IMR-90 (cell line): ENCODE data around the gene RNU6-7. TPM values are rescaled to one million over a fixed set of nuclear protein-coding genes. Genes with fewer than 3 reads are reported as not detected.

ENCODE experiments used
- ATAC-seq: fragments of 200-7000 bp; cut with Tn5 transposase; 2 replicates; pipeline ENCODE4 v1.9.1; 2020; ENCODE audit warnings: low read depth, mild to moderate bottlenecking, moderate library complexity
- BruUV-seq: library from RNA; stranded (reverse); fragments of 400-500 nt; replicated peaks from 2 replicates; lab custom pipeline; 2021; lab: Mats Ljungman, UMichigan
- CTCF ChIA-PET: fragments of 300-600 bp; formaldehyde crosslinking; extraction: SDS; loops from one replicate; lab custom pipeline; 2021; ENCODE audit warnings: antibody characterized with exemption; lab: Yijun Ruan, JAX
- POLR2A ChIA-PET: fragments of 300-600 bp; sonication (Branson Sonifier 250); formaldehyde crosslinking; loops from one replicate; lab custom pipeline; 2022; ENCODE audit warnings: antibody characterized with exemption; ENCODE audit not compliant: unreplicated experiment; lab: Charles Lee
- DNase-seq: peaks from one replicate; pipeline ENCODE4 v3.0.0; 2013
- H2AFZ ChIP-seq: replicated peaks from 2 replicates; pipeline ENCODE3; 2013; ENCODE audit warnings: low read length, mild to moderate bottlenecking; ENCODE audit not compliant: poor library complexity
- H2AK5ac ChIP-seq: 2 replicates; pipeline ENCODE4 v1.6.1; 2013; ENCODE audit warnings: low read depth, low read length, inconsistent platforms
- H2AK9ac ChIP-seq: replicated peaks from 2 replicates; pipeline ENCODE3; 2013; ENCODE audit warnings: mild to moderate bottlenecking, low read depth, low read length, moderate library complexity; ENCODE audit not compliant: poor library complexity
- H2BK120ac ChIP-seq: 2 replicates; pipeline ENCODE4 v1.6.1; 2013; ENCODE audit warnings: low read depth, low read length, inconsistent platforms
- H2BK15ac ChIP-seq: 3 replicates; pipeline ENCODE4 v1.6.1; 2013; ENCODE audit warnings: low read depth, low read length, inconsistent platforms
- H2BK20ac ChIP-seq: 2 replicates; pipeline ENCODE4 v1.6.1; 2013; ENCODE audit warnings: low read depth, mild to moderate bottlenecking, inconsistent platforms, low read length, moderate library complexity
- H2BK5ac ChIP-seq: 2 replicates; pipeline ENCODE4 v1.6.1; 2013; ENCODE audit warnings: mild to moderate bottlenecking, low read depth, low read length, inconsistent platforms; ENCODE audit not compliant: poor library complexity, severe bottlenecking
- H3K14ac ChIP-seq: replicated peaks from 2 replicates; pipeline ENCODE4 v1.6.1; 2013; ENCODE audit warnings: low read depth, low read length, inconsistent platforms
- H3K18ac ChIP-seq: 2 replicates; pipeline ENCODE4 v1.6.1; 2013; ENCODE audit warnings: low read depth, low read length, control low read depth
- H3K23ac ChIP-seq: 2 replicates; pipeline ENCODE4 v1.6.1; 2013; ENCODE audit warnings: low read depth, low read length, inconsistent platforms
- H3K27ac ChIP-seq: 2 replicates; pipeline ENCODE4 v1.5.1; 2013; ENCODE audit warnings: mild to moderate bottlenecking, control low read depth, low read length; ENCODE audit not compliant: insufficient read depth
- H3K27me3 ChIP-seq: 2 replicates; pipeline ENCODE4 v1.6.1; 2013; ENCODE audit warnings: low read length; ENCODE audit not compliant: control insufficient read depth, insufficient read depth
- H3K36me3 ChIP-seq: 2 replicates; pipeline ENCODE4 v1.6.1; 2013; ENCODE audit warnings: low read length, mixed read lengths; ENCODE audit not compliant: control insufficient read depth, insufficient read depth
- H3K4ac ChIP-seq: 2 replicates; pipeline ENCODE4 v1.6.1; 2013; ENCODE audit warnings: low read depth, low read length, inconsistent platforms
- H3K4me1 ChIP-seq: 2 replicates; pipeline ENCODE4 v1.6.1; 2013; ENCODE audit warnings: low read length, mixed read lengths; ENCODE audit not compliant: control insufficient read depth, insufficient read depth
- H3K4me2 ChIP-seq: 2 replicates; pipeline ENCODE4 v1.6.1; 2013; ENCODE audit warnings: low read depth, mild to moderate bottlenecking, control low read depth, low read length, moderate library complexity
- H3K4me3 ChIP-seq: 2 replicates; pipeline ENCODE4 v1.5.1; 2013; ENCODE audit warnings: low read depth, mild to moderate bottlenecking, control low read depth, low read length, moderate library complexity; ENCODE audit not compliant: insufficient read depth
- H3K56ac ChIP-seq: 2 replicates; pipeline ENCODE4 v1.6.1; 2013; ENCODE audit warnings: low read length, inconsistent platforms; ENCODE audit not compliant: insufficient read depth; ENCODE audit errors: extremely low read depth
- H3K79me1 ChIP-seq, 2 experiments: 2 replicates each; pipeline ENCODE4 v1.6.1; 2013; ENCODE audit warnings: low read length in 2 of 2, inconsistent platforms in 1 of 2, low read depth in 1 of 2
- H3K9ac ChIP-seq: 2 replicates; pipeline ENCODE4 v1.6.1; 2013; ENCODE audit warnings: low read depth, low read length, control low read depth
- H3K9me1 ChIP-seq: 2 replicates; pipeline ENCODE4 v1.6.1; 2013; ENCODE audit warnings: low read length, inconsistent platforms; ENCODE audit not compliant: insufficient read depth
- H3K9me3 ChIP-seq: 2 replicates; pipeline ENCODE4 v1.6.1; 2013; ENCODE audit warnings: low read length; ENCODE audit not compliant: control insufficient read depth, insufficient read depth
- H4K20me1 ChIP-seq: 2 replicates; pipeline ENCODE4 v1.6.1; 2013; ENCODE audit warnings: low read length, inconsistent platforms; ENCODE audit not compliant: insufficient read depth
- H4K5ac ChIP-seq: 2 replicates; pipeline ENCODE4 v1.6.1; 2013; ENCODE audit warnings: mild to moderate bottlenecking, low read depth, low read length, control low read depth
- H4K8ac ChIP-seq, 2 experiments: 2 replicates each; pipeline ENCODE4 v1.6.1; 2013; ENCODE audit warnings: low read depth in 2 of 2, low read length in 2 of 2, control low read depth in 1 of 2, inconsistent platforms in 1 of 2
- H4K91ac ChIP-seq: 2 replicates; pipeline ENCODE4 v1.6.1; 2013; ENCODE audit warnings: low read depth, low read length, inconsistent platforms; ENCODE audit not compliant: insufficient read depth
- BHLHE40 ChIP-seq: fragments of 150-350 bp; IDR thresholded peaks from 2 replicates; pipeline ENCODE4 v1.6.1; 2016; ENCODE audit warnings: mild to moderate bottlenecking, low read depth, low read length
- CEBPB ChIP-seq: IDR thresholded peaks from 2 replicates; pipeline ENCODE4 v1.6.1; 2012; ENCODE audit warnings: low read depth, low read length, improper control_type of control experiment
- MAZ ChIP-seq: IDR thresholded peaks from 2 replicates; pipeline ENCODE4 v1.6.1; 2012; ENCODE audit warnings: low read depth, mild to moderate bottlenecking, low read length, improper control_type of control experiment, moderate library complexity, borderline replicate concordance
- MXI1 ChIP-seq: IDR thresholded peaks from 2 replicates; pipeline ENCODE4 v1.6.1; 2012; ENCODE audit warnings: low read depth, mild to moderate bottlenecking, low read length, moderate library complexity, borderline replicate concordance
- RCOR1 ChIP-seq: IDR thresholded peaks from 2 replicates; pipeline ENCODE4 v1.6.1; 2012; ENCODE audit warnings: mild to moderate bottlenecking, low read length, improper control_type of control experiment; ENCODE audit not compliant: insufficient replicate concordance
- RFX5 ChIP-seq: IDR thresholded peaks from 2 replicates; pipeline ENCODE4 v1.8.0; 2012; ENCODE audit warnings: low read depth, mild to moderate bottlenecking, low read length, moderate library complexity
- WGBS, 2 experiments: methylation state at CpG; one replicate each; pipeline versions ENCODE4 v1.1.5 to v1.1.7; 2013; ENCODE audit warnings: missing lambda C conversion rate in 2 of 2; ENCODE audit not compliant: insufficient read length in 1 of 2; ENCODE audit errors: extremely low coverage in 2 of 2; 5-methylcytosine and 5-hydroxymethylcytosine counted together
- dilution Hi-C: fragments of 300-500 bp; cut with HindIII; formaldehyde crosslinking; loops from one replicate; pipeline ENCODE4 v1.14.3; 2018; ENCODE audit warnings: low sequenced_read_pairs; ENCODE audit not compliant: unreplicated experiment
- in situ Hi-C: fragments of 300-500 bp; cut with MboI; formaldehyde crosslinking; loops from 3 replicates; pipeline ENCODE4 v1.14.3; 2019; ENCODE audit warnings: low sequenced_read_pairs, inconsistent platforms, mixed read lengths
- intact Hi-C: fragments of 100-400 bp; cut with micrococcal nuclease; formaldehyde crosslinking; loops from 2 replicates; pipeline ENCODE4 v1.10.0; 2022
- polyA plus RNA-seq, 3 experiments: library from polyadenylated mRNA; depleted of rRNA; stranded (reverse); fragments of >200 nt; gene quantifications; 2 replicates each; pipeline ENCODE4 v1.2.3, GENCODE V29; 2012; ENCODE audit warnings: low replicate concordance in 1 of 3
- total RNA-seq: library from RNA; depleted of rRNA; stranded (reverse); fragments of >200 nt; gene quantifications from 2 replicates; pipeline ENCODE4 v1.2.3, GENCODE V29; 2012

The RNU6-7 gene
- total and polyA plus RNA-seq, 2 of the 4 experiments (the other 2 are of a cell fraction): not detected

- no peak overlapping the region for H2BK20ac ChIP-seq
- H4K91ac ChIP-seq: no peak overlapping the region
- H3K18ac ChIP-seq: no peak overlapping the region
- no peak overlapping the region for H2AK9ac ChIP-seq
- no peak overlapping the region for H3K56ac ChIP-seq
- H2BK15ac ChIP-seq: no peak overlapping the region
- H2AK5ac ChIP-seq: no peak overlapping the region
- H3K36me3 ChIP-seq: no peaks in the 10 kb centered on the region
- intact Hi-C loops (no loop called here), in situ Hi-C loops (loop anchor here (25.0 kb wide), 1 partner anchor 309 kb away; no protein-coding TSS in a partner anchor), dilution Hi-C loops (no loop called here)
- H2AFZ ChIP-seq: no peak overlapping the region
- H2BK120ac ChIP-seq: no peak overlapping the region
- TF ChIP-seq MXI1 (no peak), CEBPB (no peak), MAZ (no peak), BHLHE40 (no peak), RCOR1 (no peak), RFX5 (no peak)
- no peak overlapping the region for H3K4me2 ChIP-seq
- H3K14ac ChIP-seq: no peak overlapping the region
- no peak overlapping the region for H2BK5ac ChIP-seq
- H3K79me1 ChIP-seq: no peaks in the 10 kb centered on the region
- H3K4me3 ChIP-seq: no peak overlapping the region
- no peaks in the 10 kb centered on the region for H3K9me1 ChIP-seq
- peaks cover 8% of the 10 kb centered on the region for H3K27me3 ChIP-seq
- ATAC-seq (no peak), DNase-seq (no peak)
- H4K8ac ChIP-seq: no peak overlapping the region
- no peaks in the 10 kb centered on the region for H3K4me1 ChIP-seq
- POLR2A ChIA-PET: no interaction called here
- H3K27ac ChIP-seq: no peak overlapping the region
- H4K20me1 ChIP-seq: no peaks in the 10 kb centered on the region
- H3K4ac ChIP-seq: no peak overlapping the region
- H3K9me3 ChIP-seq: no peaks in the 10 kb centered on the region
- no CpG with 5 or more reads among the region's 5 CpGs for WGBS, 2 experiments
- no peak overlapping the region for H4K5ac ChIP-seq
- no TSS peak for BruUV-seq
- no peak overlapping the region for H3K23ac ChIP-seq
- H3K9ac ChIP-seq: no peak overlapping the region
- CTCF ChIA-PET: no interaction called here
These were observed 44.9 kb downstream of the RNU6-7 start for GRCh38 chr14:32246751-32247150.
